GM19099 (cell line): ENCODE data around the gene DHCR7.

Source experiments
- POLR2A ChIP-seq: IDR thresholded peaks from 3 replicates; pipeline ENCODE4 v1.6.1; 2011; ENCODE audit warnings: low read depth; ENCODE audit not compliant: insufficient read length; ENCODE audit errors: extremely low read depth

The DHCR7 gene

GRCh38 chr11:71440021-71440755 is 8.0 kb downstream of the DHCR7 start:
- TF ChIP-seq POLR2A = no peak

- TF ChIP-seq POLR2A = no peak
Measured at GRCh38 chr11:71438650-71439049, 9.5 kb downstream of the DHCR7 start.

DNA sequence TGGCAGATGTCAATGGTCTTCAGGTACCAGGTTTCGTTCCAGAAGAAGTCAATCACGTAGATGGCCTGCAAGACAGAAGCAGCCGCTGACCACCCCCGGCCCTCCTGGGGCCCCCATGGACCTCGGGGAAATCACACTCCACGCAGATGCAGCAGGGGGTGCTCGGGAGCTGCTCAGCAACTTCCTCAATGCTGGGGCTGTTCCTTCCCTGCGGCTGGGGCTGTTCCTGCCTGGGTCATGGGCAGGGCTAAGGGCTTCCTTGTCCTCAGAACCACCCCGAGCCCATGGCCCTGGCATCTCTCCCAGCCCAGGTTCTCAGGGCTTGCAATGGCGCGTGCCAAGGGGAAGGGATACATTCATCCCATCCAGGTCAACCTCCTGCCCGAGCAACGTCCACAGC is 10.3 kb downstream of the DHCR7 start:
- no peak for TF ChIP-seq POLR2A

GRCh38 chr11:71437399-71437798 is 10.8 kb downstream of the DHCR7 start:
- no peak for TF ChIP-seq POLR2A

DNA sequence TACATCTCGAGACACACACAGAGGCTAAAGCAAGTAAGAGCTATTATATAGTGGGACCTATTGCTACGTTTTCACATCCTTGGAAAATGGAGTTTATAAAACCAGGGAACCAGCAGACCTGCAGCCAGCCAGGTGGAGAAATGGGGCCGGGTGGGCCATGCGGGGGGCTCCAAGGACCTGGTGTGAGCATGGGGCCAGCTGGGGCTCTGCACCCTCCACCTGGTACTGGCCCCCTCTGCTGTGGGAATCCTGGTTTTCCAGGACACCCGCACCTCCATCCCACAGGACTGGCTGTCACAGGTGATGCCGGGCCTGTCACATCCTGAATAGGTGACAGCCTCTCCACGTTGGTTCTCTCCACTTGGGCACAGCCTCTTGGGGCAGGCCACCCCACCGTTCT is 11.3 kb downstream of the DHCR7 start:
- TF ChIP-seq POLR2A = no peak

- TF ChIP-seq POLR2A = no peak
Measured at GRCh38 chr11:71435278-71435951, 12.8 kb downstream of the DHCR7 start.

DNA sequence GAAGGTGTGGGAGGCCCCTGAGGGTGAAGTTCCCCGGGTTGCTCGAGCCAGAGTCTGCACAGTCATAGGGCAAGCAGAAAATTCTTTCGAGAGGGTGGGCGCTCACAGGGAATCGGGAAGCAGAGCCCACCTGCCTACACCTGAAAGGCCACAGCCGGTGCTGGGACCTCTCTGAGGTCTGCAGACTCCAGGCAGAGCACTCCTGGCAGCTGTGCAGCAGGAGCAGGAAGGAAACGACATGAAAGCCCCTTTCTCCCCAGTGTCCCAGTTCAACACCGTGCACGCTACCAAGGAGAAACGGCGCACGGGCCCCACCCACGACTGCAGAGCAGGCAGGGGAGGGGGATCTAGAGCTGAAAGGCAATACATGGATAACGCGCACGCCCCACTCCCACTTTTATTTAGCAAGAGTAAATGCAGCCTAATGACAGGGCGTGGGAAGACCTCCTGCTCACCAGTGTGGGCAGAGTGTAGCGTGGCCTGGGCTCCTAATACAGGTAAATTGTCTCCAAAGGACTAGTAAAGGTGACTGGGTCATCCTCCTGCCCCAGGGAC is 13.5 kb downstream of the DHCR7 start:
- no peak for TF ChIP-seq POLR2A

DNA sequence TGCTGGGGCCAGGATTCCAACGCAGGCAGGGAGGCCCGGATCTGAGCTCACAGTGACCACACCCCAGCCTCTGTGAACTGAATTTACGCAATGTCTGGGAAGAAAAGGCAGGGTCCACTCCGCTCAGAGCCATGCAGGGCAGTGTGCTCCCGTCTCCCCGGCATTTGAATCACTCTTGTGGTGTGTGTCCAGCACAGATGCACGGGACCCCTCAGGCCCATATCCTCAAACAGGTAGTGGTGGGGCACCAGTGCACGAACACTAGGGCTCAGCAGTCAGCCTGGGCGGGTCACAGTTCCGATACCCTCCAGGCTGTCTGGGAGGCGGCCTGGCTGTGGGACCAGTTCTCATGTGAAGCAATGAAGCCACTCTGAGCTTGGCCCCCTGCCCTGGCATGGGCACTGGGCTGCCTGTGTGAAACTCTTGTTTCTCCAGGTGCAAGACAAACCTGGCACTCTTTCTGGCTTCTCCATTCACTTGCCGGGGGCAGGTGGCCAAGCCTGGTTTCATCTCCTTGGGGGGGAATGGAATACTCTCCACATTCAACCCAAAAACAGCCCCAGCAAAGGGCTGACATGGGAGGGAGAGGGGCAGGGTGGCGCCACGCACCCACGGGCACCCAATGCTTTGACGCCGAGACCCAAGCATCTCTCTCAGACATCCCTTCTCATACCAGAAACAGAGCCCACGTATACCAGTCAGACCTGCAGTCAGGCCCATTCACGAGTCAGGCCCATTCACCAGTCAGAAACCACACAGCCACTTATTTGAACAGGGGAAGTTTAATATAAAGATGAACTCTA is 14.3 kb downstream of the DHCR7 start:
- no peak for TF ChIP-seq POLR2A

GRCh38 chr11:71432761-71433647 is 15.2 kb downstream of the DHCR7 start:
- TF ChIP-seq POLR2A = no peak

- no peak for TF ChIP-seq POLR2A
Measured at GRCh38 chr11:71431271-71431670, 16.9 kb downstream of the DHCR7 start.

- no peak for TF ChIP-seq POLR2A
Measured at GRCh38 chr11:71430166-71430565, 18.0 kb downstream of the DHCR7 start.

- no peak for TF ChIP-seq POLR2A
Measured at GRCh38 chr11:71429701-71430100, 18.5 kb downstream of the DHCR7 start.

DNA sequence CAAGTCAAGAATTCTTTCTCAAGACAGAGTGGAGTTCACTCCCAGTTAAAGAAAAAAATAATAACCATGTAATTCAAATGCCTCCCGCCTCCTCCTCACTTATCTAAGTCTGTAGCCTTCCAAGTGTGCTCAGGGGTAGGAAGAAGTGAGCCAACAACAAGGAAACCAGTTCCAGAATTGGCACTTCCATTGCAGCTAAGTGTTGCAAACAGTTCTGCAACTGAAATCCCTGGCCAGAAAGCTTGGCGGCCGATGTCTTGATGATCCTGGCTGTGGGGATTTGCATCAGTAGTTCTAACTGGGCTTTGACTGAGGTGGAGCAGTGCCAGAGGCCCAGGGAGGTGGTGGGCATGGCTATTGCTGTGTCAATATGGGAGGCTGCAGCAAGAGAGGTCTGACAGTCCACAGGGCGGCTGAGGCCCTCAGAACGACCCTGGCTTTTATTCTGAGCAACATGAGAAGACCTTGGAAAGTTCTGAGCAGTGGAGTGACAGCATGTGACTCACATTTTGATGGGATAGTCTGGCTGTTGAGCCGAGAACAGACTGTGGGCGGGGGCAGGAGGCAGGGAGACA is 19.2 kb downstream of the DHCR7 start:
- no peak for TF ChIP-seq POLR2A

DNA sequence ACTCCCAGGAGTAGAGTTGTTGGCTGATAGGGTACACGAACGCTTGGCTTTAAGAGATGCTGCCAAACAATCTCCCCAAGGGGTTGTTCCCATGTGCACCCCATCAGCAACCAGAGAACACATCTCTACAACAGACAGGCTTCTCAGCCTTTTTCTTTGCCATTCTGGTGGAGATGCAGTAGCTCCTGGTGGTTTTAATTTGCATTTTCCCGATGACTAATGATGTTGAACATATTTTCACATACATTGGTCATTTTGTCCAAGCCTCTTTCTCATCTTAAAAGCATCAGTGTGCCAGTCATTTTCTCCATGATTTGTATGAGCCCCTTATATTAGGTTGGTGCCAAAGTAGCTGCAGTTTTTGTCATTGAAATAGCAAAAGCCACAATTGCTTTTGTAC is 21.8 kb downstream of the DHCR7 start:
- no peak for TF ChIP-seq POLR2A
